SU-DHL-6 (cell line): ENCODE results near the gene FAM168B.

Experiments
- EZH2phosphoT487 ChIP-seq: fragments of 200-600 bp; sonication (generic), shearing (Covaris generic); conservative IDR thresholded peaks from 2 replicates; pipeline ENCODE4 v1.6.1; 2018; ENCODE audit warnings: mild to moderate bottlenecking, antibody characterized with exemption, low read length, moderate library complexity, mixed read lengths
- TF ChIP-seq, protein P1 (sequence below): fragments of 200-600 bp; sonication (generic); IDR thresholded peaks from one replicate; pipeline ENCODE4 v1.5.1; 2017; ENCODE audit warnings: antibody characterized with exemption, mild to moderate bottlenecking, low read length, moderate library complexity; ENCODE audit not compliant: insufficient read depth, poor library complexity, severe bottlenecking

DNA sequence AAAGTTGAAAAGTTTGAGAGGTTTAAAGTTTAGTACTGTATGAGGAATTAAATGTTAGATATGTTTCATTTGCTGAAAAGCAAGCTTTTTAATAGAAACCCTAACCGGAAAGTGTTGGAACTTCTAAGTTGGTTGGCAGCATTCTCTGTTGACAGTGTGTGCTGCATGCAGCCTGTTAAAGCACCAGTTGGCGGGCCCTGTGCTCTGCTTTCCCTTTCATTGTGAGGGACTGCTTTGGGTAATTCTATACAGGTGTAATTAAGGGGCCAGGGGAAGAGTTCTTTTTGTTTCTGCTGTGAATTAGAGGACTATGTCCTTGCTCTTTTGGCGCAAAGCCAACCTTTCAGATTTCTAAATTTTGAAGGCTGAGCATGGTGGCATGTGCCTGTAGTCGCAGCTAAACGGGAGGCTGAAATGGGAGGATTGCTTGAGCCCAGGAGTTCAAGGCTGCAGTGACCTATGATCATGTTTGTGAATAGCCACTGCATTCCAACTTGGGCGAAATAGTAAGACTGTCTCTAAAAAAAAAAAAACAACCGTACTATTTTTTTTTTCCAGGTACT lies 32.0 kb upstream of the FAM168B start:
- TF ChIP-seq, protein P1, sequence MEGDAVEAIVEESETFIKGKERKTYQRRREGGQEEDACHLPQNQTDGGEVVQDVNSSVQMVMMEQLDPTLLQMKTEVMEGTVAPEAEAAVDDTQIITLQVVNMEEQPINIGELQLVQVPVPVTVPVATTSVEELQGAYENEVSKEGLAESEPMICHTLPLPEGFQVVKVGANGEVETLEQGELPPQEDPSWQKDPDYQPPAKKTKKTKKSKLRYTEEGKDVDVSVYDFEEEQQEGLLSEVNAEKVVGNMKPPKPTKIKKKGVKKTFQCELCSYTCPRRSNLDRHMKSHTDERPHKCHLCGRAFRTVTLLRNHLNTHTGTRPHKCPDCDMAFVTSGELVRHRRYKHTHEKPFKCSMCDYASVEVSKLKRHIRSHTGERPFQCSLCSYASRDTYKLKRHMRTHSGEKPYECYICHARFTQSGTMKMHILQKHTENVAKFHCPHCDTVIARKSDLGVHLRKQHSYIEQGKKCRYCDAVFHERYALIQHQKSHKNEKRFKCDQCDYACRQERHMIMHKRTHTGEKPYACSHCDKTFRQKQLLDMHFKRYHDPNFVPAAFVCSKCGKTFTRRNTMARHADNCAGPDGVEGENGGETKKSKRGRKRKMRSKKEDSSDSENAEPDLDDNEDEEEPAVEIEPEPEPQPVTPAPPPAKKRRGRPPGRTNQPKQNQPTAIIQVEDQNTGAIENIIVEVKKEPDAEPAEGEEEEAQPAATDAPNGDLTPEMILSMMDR: no peak
- TF ChIP-seq EZH2phosphoT487: no peak
